ENCODE results near the gene GPRIN2.

The GPRIN2 gene

GRCh38 chr10:46550076-46550790 is 6.2 kb downstream of the GPRIN2 start:
- CTCF ChIA-PET, result interaction anchor here (1.0 to 1.2 kb wide), 2 partner anchors 13 to 20 kb away, joined by 3 read pairs; no protein-coding TSS in a partner anchor
- POLR2A ChIA-PET, result no interaction called here
- no peak for DNase-seq (ENCODE audit: extremely low spot score)
- TF ChIP-seq CTCF (IDR thresholded peaks at IDR 0.05; ENCODE audit: control extremely low read depth, extremely low read depth, low read depth, missing control alignments), result no peak

- POLR2A ChIA-PET, result no interaction called here
- CTCF ChIA-PET, result interaction anchor here (1.6 kb wide), 1 partner anchor 11 kb away, joined by 7 read pairs; no protein-coding TSS in a partner anchor
- no peak for TF ChIP-seq CTCF (IDR thresholded peaks at IDR 0.05; ENCODE audit: control extremely low read depth, extremely low read depth, low read depth, missing control alignments)
- no peak for DNase-seq (ENCODE audit: extremely low spot score)
These were observed 7.0 kb downstream of the GPRIN2 start for GRCh38 chr10:46549171-46550075.

GRCh38 chr10:46548498-46549090 is 7.9 kb downstream of the GPRIN2 start:
- ChIA-PET POLR2A (no interaction called here), CTCF (interaction anchor here (1.6 kb wide), 1 partner anchor 10 kb away, joined by 7 read pairs; no protein-coding TSS in a partner anchor)

GRCh38 chr10:46547541-46548497 is 8.6 kb downstream of the GPRIN2 start:
- CTCF ChIA-PET, result interaction anchor here (1.6 kb wide), 1 partner anchor 10 kb away, joined by 7 read pairs; no protein-coding TSS in a partner anchor
- no peak for TF ChIP-seq CTCF (IDR thresholded peaks at IDR 0.05; ENCODE audit: control extremely low read depth, extremely low read depth, low read depth, missing control alignments)
- no peak for DNase-seq (ENCODE audit: extremely low spot score)

More at GRCh38 chr10:46548498-46549090, 7.9 kb downstream of the GPRIN2 start:
- DNase-seq (ENCODE audit: extremely low spot score), result no peak
- no peak for TF ChIP-seq CTCF (IDR thresholded peaks at IDR 0.05; ENCODE audit: control extremely low read depth, extremely low read depth, low read depth, missing control alignments)

GRCh38 chr10:46546591-46547540 is 9.6 kb downstream of the GPRIN2 start:
- CTCF ChIA-PET, result interaction anchor here (1.5 to 4.2 kb wide), 3 partner anchors 12 to 30 kb away, joined by 4 to 21 read pairs (median 6); no protein-coding TSS in a partner anchor
- POLR2A ChIA-PET, result no interaction called here
- TF ChIP-seq CTCF (IDR thresholded peaks at IDR 0.05; ENCODE audit: control extremely low read depth, extremely low read depth, low read depth, missing control alignments), result no peak
- no peak for DNase-seq (ENCODE audit: extremely low spot score)

More at GRCh38 chr10:46547541-46548497, 8.6 kb downstream of the GPRIN2 start:
- POLR2A ChIA-PET, result no interaction called here

Measured in GM10248 (cell line).